Lung (tissue), 12 donors: Measurements from ENCODE around the gene JMJD8. TPM values are rescaled to one million over a fixed set of nuclear protein-coding genes. Genes with fewer than 3 reads are reported as not detected.

Experiments used
- ATAC-seq: fragments of 200-7000 bp; cut with Tn5 transposase; one replicate; pipeline ENCODE4 v1.9.1; 2020; ENCODE audit warnings: moderate number of reproducible peaks; ENCODE audit not compliant: insufficient read depth, low FRiP score
- DNase-seq, 3 donors: peaks; one replicate each; pipeline ENCODE4 v3.0.0-alpha.2; 2013 to 2017
- H3K27ac ChIP-seq, 2 donors: one replicate each; pipeline ENCODE4 v1.5.1; 2013; ENCODE audit warnings: mild to moderate bottlenecking in 2 of 2, moderate library complexity in 2 of 2, control low read depth in 1 of 2, inconsistent platforms in 1 of 2, low read depth in 1 of 2, low read length in 1 of 2
- H3K27me3 ChIP-seq, 3 donors: one replicate each; pipeline ENCODE4 v1.5.1; 2013; ENCODE audit warnings: low read length in 2 of 3; ENCODE audit not compliant: control insufficient read depth in 3 of 3, insufficient read depth in 3 of 3
- H3K36me3 ChIP-seq, 4 donors: one replicate each; pipeline ENCODE4 v1.5.1; 2013; ENCODE audit warnings: low read length in 4 of 4, mild to moderate bottlenecking in 1 of 4, moderate library complexity in 1 of 4; ENCODE audit not compliant: control insufficient read depth in 4 of 4, insufficient read depth in 4 of 4
- H3K4me1 ChIP-seq, 5 donors: one replicate each; pipeline ENCODE4 v1.5.1; 2013; ENCODE audit warnings: low read length in 5 of 5, mild to moderate bottlenecking in 2 of 5, moderate library complexity in 1 of 5; ENCODE audit not compliant: control insufficient read depth in 5 of 5, insufficient read depth in 5 of 5
- H3K4me3 ChIP-seq: one replicate; pipeline ENCODE4 v1.5.1; 2013; ENCODE audit warnings: mild to moderate bottlenecking, control low read depth, moderate library complexity
- H3K9ac ChIP-seq, 2 donors: one replicate each; pipeline ENCODE4 v1.5.1; 2013; ENCODE audit warnings: low read length in 2 of 2, control low read depth in 1 of 2; ENCODE audit not compliant: insufficient read depth in 1 of 2
- H3K9me3 ChIP-seq, 4 donors: one replicate each; pipeline ENCODE4 v1.5.1; 2013; ENCODE audit warnings: low read length in 3 of 4, mild to moderate bottlenecking in 1 of 4, moderate library complexity in 1 of 4; ENCODE audit not compliant: control insufficient read depth in 4 of 4, insufficient read depth in 3 of 4
- CTCF ChIP-seq: IDR thresholded peaks from 2 replicates; pipeline ENCODE4 v1.5.1; 2012; ENCODE audit warnings: mild to moderate bottlenecking; ENCODE audit errors: control extremely low read depth, extremely low read depth
- WGBS, 2 donors: extraction: QIAGEN DNeasy Blood & Tissue Kit; methylation state at CpG; one replicate each; pipeline ENCODE4 v1.1.7; 2013; 5-methylcytosine and 5-hydroxymethylcytosine counted together
- polyA plus RNA-seq, 2 donors: library from polyadenylated mRNA; stranded (reverse); fragments of 200-250 nt; gene quantifications; one replicate each; pipeline ENCODE4 v1.2.1, GENCODE V29; 2013
- total RNA-seq, 2 donors: library from RNA; depleted of rRNA in 1 of 2; stranded (reverse); fragments of >200 nt in 1 of 2; gene quantifications; one replicate each; pipeline ENCODE4 v1.2.1, GENCODE V29; 2014 to 2021
- donor health status: control.
- donor health status: control.
- donor health status: Bipolar disorder and iron deficiency.
- donor health status: healthy.
- donor health status: DM: yes; HTN: yes; CAD: no.

JMJD8 gene
- total and polyA plus RNA-seq, 4 donors: 32.5 to 90.3 (median 57.9) TPM

DNA sequence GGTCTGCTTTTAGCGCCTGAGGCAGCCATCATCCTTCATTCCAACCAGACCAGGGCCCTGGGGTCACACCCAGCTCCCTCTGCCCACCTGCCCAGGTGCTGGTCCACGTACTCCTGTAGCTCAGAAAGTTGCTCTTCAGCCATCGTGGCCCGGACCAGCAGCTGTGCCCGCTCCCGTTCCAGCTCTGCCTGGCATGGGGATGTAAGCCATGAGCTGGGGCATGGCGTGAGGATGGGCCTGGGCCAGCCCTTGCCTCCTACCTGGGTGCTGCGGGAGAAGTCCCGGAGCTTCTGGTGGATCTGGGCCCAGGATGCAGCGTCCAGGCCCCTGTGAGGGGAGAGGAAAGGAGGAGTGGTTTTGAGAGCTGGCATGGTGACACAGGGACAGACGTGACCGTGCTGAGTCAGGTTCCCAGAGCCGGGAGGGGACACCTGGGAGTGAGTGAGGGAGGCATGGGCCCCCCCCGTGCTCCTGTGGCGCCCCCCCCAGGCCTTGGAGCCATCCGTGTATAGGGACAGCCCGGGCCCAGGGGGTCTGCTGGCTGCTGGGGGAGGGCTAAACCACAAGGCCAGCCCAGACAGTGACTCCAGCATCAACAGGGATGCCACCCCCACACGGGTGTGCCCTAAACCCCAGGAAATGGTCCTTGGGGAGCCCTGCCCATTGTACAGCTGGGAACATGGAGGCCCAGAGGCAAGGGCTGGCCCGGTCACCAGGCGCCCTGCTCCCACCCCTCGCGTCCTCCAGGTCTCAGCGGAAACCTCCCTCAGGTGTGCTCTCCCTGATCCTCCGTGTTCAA is 38.9 kb upstream of the JMJD8 start:
- Histone ChIP-seq H3K4me3 (no peak overlapping the region), H3K9me3 (no peaks in the 10 kb centered on the region), H3K27me3 (peaks cover 0 to 7% (median 4%) of the 10 kb centered on the region in 3 donors), H3K36me3 (no peaks in the 10 kb centered on the region), H3K9ac (no peak overlapping the region), H3K4me1 (peaks cover 0 to 23% (median 5%) of the 10 kb centered on the region in 5 donors), H3K27ac (no peak overlapping the region)
- no peak for ATAC-seq
- DNase-seq: no peak
- 90 to 92% methylated on average over 21 to 24 of the region's 24 CpGs for WGBS, 2 donors
- TF ChIP-seq CTCF: no peak

- TF ChIP-seq CTCF: no peak
Measured at GRCh38 chr16:721765-722540, 37.8 kb upstream of the JMJD8 start.

DNA sequence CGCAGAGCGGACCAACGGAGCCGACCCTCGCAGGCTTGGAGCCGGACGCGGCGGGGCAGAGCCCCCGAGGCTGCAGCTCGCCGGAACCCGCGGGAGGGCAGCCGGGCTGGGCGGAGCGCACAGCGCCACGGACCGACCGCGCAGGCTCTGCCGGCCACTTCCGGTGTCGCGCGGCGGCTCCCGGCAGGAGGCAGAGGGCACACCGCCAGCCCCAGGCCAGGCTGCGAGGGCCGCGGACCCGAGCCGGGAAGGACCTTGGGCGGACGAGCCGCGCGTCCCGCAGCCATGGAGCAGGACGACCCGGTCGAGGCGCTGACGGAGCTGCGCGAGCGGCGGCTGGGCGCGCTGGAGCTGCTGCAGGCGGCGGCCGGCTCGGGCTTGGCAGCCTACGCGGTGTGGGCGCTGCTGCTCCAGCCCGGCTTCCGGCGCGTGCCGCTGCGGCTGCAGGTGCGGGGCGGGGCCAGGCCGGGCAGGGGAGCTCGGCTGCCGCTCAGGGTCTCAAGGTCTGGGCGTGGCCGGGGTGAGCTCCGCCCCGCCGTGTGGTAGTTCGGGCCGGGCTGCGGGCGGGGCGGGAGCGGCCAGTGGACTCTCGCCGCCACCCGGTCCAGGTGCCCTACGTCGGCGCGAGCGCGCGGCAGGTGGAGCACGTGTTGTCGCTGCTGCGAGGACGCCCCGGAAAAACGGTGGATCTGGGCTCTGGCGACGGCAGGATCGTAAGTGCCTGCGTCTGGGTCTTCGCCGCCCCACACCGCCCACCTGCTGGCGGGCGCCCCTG is 37.0 kb upstream of the JMJD8 start, which contains the start of gene ANTKMT:
ANTKMT (plus strand) TSS at position 157 of the 775 bp plus-strand sequence; CDS start at position 286, 129 bp downstream.
- ATAC-seq (peak; percentile 81), DNase-seq (peak; percentile 75 to 87 (median 84))
- H3K4me1 ChIP-seq: peaks cover 0 to 25% (median 7%) of the 10 kb centered on the region in 5 donors
- peak within 1 kb of the TSS; percentile 85 for H3K4me3 ChIP-seq
- H3K36me3 ChIP-seq: no peaks in the 10 kb centered on the region
- peaks cover 0 to 6% (median under 1%) of the 10 kb centered on the region in 3 donors for H3K27me3 ChIP-seq
- TF ChIP-seq CTCF: peak; percentile 2
- WGBS, 2 donors: 5 to 8% methylated on average over 65 to 106 of the region's 106 CpGs
- H3K27ac ChIP-seq: peak within 1 kb of the TSS; percentile 88 to 91
- no peak within 1 kb of the TSS for H3K9ac ChIP-seq
- H3K9me3 ChIP-seq: no peaks in the 10 kb centered on the region

More at GRCh38 chr16:721765-722540, 37.8 kb upstream of the JMJD8 start:
- H3K9ac ChIP-seq: no peak overlapping the region
- no peaks in the 10 kb centered on the region for H3K9me3 ChIP-seq
- WGBS, 2 donors: 86% methylated on average over 51 of the region's 51 CpGs
- H3K4me1 ChIP-seq: peaks cover 0 to 17% (median 5%) of the 10 kb centered on the region in 5 donors
- ATAC-seq (no peak), DNase-seq (no peak)
- peaks cover 0 to 3% (median 0%) of the 10 kb centered on the region in 3 donors for H3K27me3 ChIP-seq
- no peak overlapping the region for H3K4me3 ChIP-seq
- no peaks in the 10 kb centered on the region for H3K36me3 ChIP-seq
- no peak overlapping the region for H3K27ac ChIP-seq
